ENCODE measurements around the gene EPHA1. TPM values are rescaled to one million over a fixed set of nuclear protein-coding genes. Genes with fewer than 3 reads are reported as not detected.

Gene EPHA1
- total and polyA plus RNA-seq, 5 donors, result 0.02 to 0.56 (median 0.46) TPM; not detected in 2

DNA sequence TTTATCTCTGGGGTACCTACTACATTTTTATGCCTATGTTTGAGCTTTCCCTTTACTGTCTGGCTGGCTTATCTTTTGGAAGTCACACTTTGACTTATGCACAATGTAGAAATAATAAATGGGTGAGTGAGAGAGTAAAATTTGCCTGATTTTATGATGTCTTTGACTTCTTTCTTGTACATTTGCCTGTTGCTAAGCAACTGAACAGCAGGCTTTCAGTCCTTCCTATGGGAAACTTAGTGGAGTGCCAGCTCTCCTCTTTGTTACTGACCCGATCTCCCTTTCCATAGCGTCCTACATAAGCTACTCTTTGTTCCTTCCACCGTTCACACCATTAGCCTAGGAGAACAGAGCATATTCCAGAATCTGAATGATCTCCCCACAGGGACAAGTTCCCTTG lies 38.8 kb upstream of the EPHA1 start:
- 56% methylated on average over 3 of the region's 3 CpGs for WGBS

DNA sequence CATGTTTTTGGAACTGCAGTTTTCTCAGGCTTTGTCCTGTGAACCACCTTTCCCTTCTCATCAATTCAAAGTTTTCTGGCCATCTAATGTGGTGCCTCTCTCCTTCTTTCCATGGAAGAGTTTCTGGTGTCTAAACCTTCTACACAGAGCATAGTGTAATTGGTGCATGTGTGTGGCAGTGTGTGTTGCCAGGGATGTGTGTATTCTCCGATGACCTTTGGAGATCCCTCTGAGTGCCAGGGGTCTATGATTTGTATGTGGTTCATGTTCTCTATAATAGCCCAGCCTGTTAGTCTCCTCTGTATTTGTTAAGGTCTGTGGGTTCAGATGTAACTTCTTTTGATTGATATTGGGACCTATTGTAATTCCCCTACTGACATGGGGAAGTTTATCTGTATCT lies 36.1 kb upstream of the EPHA1 start:
- DNase-seq, result no peak
- 95% methylated on average over 1 of the region's 1 CpG for WGBS
- H3K27me3 ChIP-seq (ENCODE audit: control insufficient read depth, insufficient read depth), result no peaks in the 10 kb centered on the region
- no peak for ATAC-seq
- no peaks in the 10 kb centered on the region for H3K4me1 ChIP-seq (ENCODE audit: control insufficient read depth, insufficient read depth, low read length)
- H3K4me3 ChIP-seq (ENCODE audit: low read length), result no peak overlapping the region
- intact Hi-C loops (cut with DNase I), result no loop called here
- no peak overlapping the region for H3K27ac ChIP-seq (ENCODE audit: low read length)
- H3K9me3 ChIP-seq (ENCODE audit: control insufficient read depth, low read length), result no peaks in the 10 kb centered on the region

More for the DNA sequence above, 38.8 kb upstream of the EPHA1 start:
- H3K27ac ChIP-seq (ENCODE audit: low read length), result no peak overlapping the region
- intact Hi-C loops (cut with DNase I), result no loop called here
- no peak for ATAC-seq
- H3K9me3 ChIP-seq (ENCODE audit: control insufficient read depth, low read length), result no peaks in the 10 kb centered on the region
- no peaks in the 10 kb centered on the region for H3K4me1 ChIP-seq (ENCODE audit: control insufficient read depth, insufficient read depth, low read length)
- DNase-seq, result no peak
- no peaks in the 10 kb centered on the region for H3K27me3 ChIP-seq (ENCODE audit: control insufficient read depth, insufficient read depth)
- no peak overlapping the region for H3K4me3 ChIP-seq (ENCODE audit: low read length)

DNA sequence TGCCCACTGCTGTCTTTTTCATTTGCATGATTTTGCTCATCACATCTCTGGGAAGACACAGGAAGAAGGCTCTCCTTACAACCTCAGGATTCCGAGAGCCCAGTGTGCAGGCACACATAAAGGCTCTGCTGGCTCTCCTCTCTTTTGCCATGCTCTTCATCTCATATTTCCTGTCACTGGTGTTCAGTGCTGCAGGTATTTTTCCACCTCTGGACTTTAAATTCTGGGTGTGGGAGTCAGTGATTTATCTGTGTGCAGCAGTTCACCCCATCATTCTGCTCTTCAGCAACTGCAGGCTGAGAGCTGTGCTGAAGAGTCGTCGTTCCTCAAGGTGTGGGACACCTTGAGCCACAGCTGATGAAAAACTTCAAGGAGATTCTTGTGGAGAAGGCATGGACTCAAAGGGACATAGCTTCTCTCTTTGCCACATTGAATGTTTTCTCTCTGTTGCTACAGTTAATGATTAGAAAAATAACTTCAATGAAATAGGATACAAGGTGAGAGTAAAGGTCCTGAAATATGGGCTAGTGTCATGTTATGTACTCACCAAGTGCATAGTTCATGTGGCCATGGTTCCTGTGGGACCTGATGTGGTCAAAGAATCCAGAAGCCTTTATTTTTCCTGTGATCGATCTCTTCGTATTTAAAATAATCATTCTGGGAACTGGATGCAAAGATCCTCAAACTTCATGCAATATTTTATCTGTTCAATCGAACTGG lies 35.6 kb upstream of the EPHA1 start:
- DNase-seq (no peak), ATAC-seq (no peak)
- no peak overlapping the region for H3K27ac ChIP-seq (ENCODE audit: low read length)
- H3K4me3 ChIP-seq (ENCODE audit: low read length), result no peak overlapping the region
- 94% methylated on average over 6 of the region's 6 CpGs for WGBS
- H3K4me1 ChIP-seq (ENCODE audit: control insufficient read depth, insufficient read depth, low read length), result no peaks in the 10 kb centered on the region
- H3K9me3 ChIP-seq (ENCODE audit: control insufficient read depth, low read length), result no peaks in the 10 kb centered on the region
- intact Hi-C loops (cut with DNase I), result no loop called here
- H3K27me3 ChIP-seq (ENCODE audit: control insufficient read depth, insufficient read depth), result no peaks in the 10 kb centered on the region

DNA sequence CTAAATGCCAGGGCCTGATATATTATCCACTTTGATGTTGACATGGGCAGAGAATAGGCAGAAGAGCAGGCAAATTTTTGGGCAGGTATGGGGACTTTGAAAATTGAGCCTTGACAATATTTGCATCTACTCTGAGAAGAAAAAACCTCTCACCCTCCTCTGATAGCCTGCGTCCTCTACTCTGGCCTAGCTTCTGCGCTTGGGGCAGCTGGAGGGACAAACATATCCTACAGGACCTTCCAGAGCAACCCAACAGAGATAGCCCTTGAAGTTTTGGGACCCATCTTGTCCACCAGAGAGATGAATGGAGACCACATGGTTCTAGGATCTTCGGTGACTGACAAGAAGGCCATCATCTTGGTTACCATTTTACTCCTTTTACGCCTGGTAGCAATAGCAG lies 34.5 kb upstream of the EPHA1 start, which contains the start of gene TAS2R60:
TAS2R60 (plus strand) TSS at position 301 of the 400 bp plus-strand sequence; CDS start at position 301, 0 bp downstream.
- 73% methylated on average over 4 of the region's 4 CpGs for WGBS
- intact Hi-C loops (cut with DNase I), result no loop called here
- ATAC-seq (no peak), DNase-seq (no peak)
- H3K9me3 ChIP-seq (ENCODE audit: control insufficient read depth, low read length), result no peaks in the 10 kb centered on the region
- H3K4me1 ChIP-seq (ENCODE audit: control insufficient read depth, insufficient read depth, low read length), result no peaks in the 10 kb centered on the region
- no peak within 1 kb of the TSS for H3K4me3 ChIP-seq (ENCODE audit: low read length)
- no peak within 1 kb of the TSS for H3K27ac ChIP-seq (ENCODE audit: low read length)
- no peaks in the 10 kb centered on the region for H3K27me3 ChIP-seq (ENCODE audit: control insufficient read depth, insufficient read depth)

GRCh38 chr7:143439866-143440265 lies 31.2 kb upstream of the EPHA1 start:
- H3K27ac ChIP-seq (ENCODE audit: low read length), result no peak overlapping the region
- ATAC-seq (no peak), DNase-seq (no peak)
- H3K9me3 ChIP-seq (ENCODE audit: control insufficient read depth, low read length), result no peaks in the 10 kb centered on the region
- no peak overlapping the region for H3K4me3 ChIP-seq (ENCODE audit: low read length)
- H3K27me3 ChIP-seq (ENCODE audit: control insufficient read depth, insufficient read depth), result no peaks in the 10 kb centered on the region
- no peaks in the 10 kb centered on the region for H3K4me1 ChIP-seq (ENCODE audit: control insufficient read depth, insufficient read depth, low read length)
- WGBS, result 93% methylated on average over 2 of the region's 2 CpGs
- intact Hi-C loops (cut with DNase I), result no loop called here

DNA sequence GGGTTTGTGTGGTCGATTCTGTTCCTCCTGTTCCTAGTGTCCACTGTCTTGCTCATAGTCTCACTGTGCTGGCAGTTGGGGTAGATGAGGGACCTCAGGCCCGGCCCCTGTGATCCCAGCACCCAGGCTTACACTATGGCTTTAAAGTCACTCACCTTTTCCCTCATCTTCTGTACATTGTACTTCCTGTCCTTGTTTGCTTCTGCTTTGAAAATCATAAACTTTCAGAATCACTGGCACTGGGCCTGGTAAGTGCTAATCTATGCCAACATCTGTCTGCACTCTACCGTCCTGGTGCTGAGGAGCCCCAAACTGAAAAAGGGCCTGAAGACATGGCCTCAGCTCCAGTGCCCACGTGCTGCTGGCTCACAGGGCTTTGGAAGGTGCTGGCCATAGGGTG lies 28.9 kb upstream of the EPHA1 start:
- ATAC-seq (no peak), DNase-seq (no peak)
- intact Hi-C loops (cut with DNase I), result no loop called here
- Histone ChIP-seq H3K9me3 (ENCODE audit: control insufficient read depth, low read length) (no peaks in the 10 kb centered on the region), H3K27ac (ENCODE audit: low read length) (no peak overlapping the region), H3K4me1 (ENCODE audit: control insufficient read depth, insufficient read depth, low read length) (no peaks in the 10 kb centered on the region), H3K4me3 (ENCODE audit: low read length) (no peak overlapping the region), H3K27me3 (ENCODE audit: control insufficient read depth, insufficient read depth) (no peaks in the 10 kb centered on the region)
- WGBS, result 71% methylated on average over 4 of the region's 4 CpGs

GRCh38 chr7:143436325-143436946 lies 27.8 kb upstream of the EPHA1 start:
- intact Hi-C loops (cut with DNase I), result no loop called here
- Histone ChIP-seq H3K4me3 (ENCODE audit: low read length) (no peak overlapping the region), H3K9me3 (ENCODE audit: control insufficient read depth, low read length) (no peaks in the 10 kb centered on the region), H3K4me1 (ENCODE audit: control insufficient read depth, insufficient read depth, low read length) (no peaks in the 10 kb centered on the region), H3K27me3 (ENCODE audit: control insufficient read depth, insufficient read depth) (no peaks in the 10 kb centered on the region), H3K27ac (ENCODE audit: low read length) (no peak overlapping the region)
- DNase-seq (no peak), ATAC-seq (no peak)
- 91% methylated on average over 3 of the region's 3 CpGs for WGBS

DNA sequence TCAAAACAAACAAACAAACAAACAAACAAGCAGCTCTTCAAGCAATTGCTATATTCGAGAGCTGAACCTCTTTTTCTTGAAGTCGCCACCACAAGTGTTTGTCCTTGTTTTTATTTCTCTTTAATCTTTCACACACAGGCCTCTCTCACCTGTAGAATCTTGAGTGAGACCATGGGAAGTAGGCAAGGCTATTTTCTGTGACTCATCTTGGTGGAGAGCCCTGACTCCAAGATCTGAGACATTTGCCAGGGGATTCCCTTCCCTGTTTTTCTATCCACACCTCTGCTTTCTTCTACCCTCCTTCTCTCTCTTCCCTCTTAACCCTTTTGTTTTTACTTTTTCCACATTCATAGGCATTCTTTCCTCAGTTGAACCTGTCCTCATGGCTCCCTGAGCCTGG lies 26.6 kb upstream of the EPHA1 start:
- intact Hi-C loops (cut with DNase I), result no loop called here
- no peak for ATAC-seq
- Histone ChIP-seq H3K9me3 (ENCODE audit: control insufficient read depth, low read length) (no peaks in the 10 kb centered on the region), H3K27ac (ENCODE audit: low read length) (no peak overlapping the region), H3K4me3 (ENCODE audit: low read length) (no peak overlapping the region), H3K27me3 (ENCODE audit: control insufficient read depth, insufficient read depth) (no peaks in the 10 kb centered on the region), H3K4me1 (ENCODE audit: control insufficient read depth, insufficient read depth, low read length) (no peaks in the 10 kb centered on the region)
- WGBS, result 91% methylated on average over 2 of the region's 2 CpGs
- no peak for DNase-seq

DNA sequence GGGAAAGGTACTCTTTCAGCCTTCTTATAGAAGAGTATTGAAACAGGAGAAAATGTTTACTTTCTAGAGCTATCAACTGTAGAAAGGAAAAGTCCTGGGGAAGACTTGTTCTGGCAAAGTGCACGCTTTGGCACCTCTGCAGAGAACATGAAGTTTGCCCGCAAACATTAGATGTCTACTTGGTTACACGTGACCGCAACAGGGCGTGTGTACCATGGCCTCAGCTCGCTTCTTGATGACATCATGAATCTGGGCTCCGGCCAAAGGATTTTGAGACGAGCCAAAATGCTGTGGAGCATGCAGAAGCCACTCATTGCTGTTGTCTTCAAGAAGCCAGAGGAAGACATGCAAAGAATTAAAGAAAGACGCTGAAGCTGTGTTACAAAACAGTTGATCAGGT lies 26.0 kb upstream of the EPHA1 start:
- ATAC-seq (peak; percentile 49 to 75), DNase-seq (peak; percentile 70 to 88 (median 80))
- H3K9me3 ChIP-seq (ENCODE audit: control insufficient read depth, low read length), result no peaks in the 10 kb centered on the region
- H3K4me3 ChIP-seq (ENCODE audit: low read length), result no peak overlapping the region
- WGBS, result 60% methylated on average over 9 of the region's 9 CpGs
- no peaks in the 10 kb centered on the region for H3K4me1 ChIP-seq (ENCODE audit: control insufficient read depth, insufficient read depth, low read length)
- H3K27ac ChIP-seq (ENCODE audit: low read length), result no peak overlapping the region
- intact Hi-C loops (cut with DNase I), result no loop called here
- no peaks in the 10 kb centered on the region for H3K27me3 ChIP-seq (ENCODE audit: control insufficient read depth, insufficient read depth)

DNA sequence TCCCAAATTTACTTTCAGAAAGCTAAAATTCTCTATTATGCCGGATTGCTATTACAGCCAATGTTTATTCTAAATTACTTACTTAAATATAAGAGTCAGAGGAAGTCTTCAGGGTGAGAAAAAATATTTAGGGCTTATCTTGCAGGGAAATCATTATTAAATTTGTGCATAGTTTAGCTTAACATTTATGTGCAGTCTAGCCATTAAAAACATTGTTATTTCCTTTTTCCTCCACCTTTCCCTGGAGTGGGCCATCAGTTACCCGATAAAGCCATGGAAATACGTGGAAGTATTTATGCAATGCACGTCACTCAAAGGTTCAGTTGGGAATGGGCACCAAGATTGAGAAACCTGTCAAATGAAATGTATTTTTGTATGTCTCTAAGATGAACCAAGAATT lies 25.1 kb upstream of the EPHA1 start:
- ATAC-seq (no peak), DNase-seq (no peak)
- Histone ChIP-seq H3K4me3 (ENCODE audit: low read length) (no peak overlapping the region), H3K27me3 (ENCODE audit: control insufficient read depth, insufficient read depth) (no peaks in the 10 kb centered on the region), H3K9me3 (ENCODE audit: control insufficient read depth, low read length) (no peaks in the 10 kb centered on the region), H3K27ac (ENCODE audit: low read length) (no peak overlapping the region), H3K4me1 (ENCODE audit: control insufficient read depth, insufficient read depth, low read length) (no peaks in the 10 kb centered on the region)
- intact Hi-C loops (cut with DNase I), result no loop called here
- WGBS, result 78% methylated on average over 4 of the region's 4 CpGs

DNA sequence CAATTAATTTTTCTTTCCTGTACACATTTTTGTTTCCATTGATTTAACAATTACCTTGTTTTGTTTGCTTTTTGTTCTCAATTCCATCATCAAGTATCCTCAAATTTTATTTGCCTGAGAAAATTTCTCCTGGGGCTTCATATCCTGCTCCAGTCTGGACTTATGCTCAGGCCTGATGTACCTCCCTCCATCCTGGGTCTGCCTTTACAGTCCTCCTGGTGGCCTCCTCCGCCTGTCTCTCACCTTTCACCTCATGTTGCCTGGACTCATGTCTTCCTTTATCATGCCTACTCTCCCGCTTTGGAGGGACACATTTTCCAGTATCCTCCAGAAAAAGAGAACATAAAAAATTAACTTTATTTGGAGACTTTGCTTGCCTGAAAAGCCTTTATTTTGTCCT lies 22.5 kb upstream of the EPHA1 start:
- 67% methylated on average over 2 of the region's 2 CpGs for WGBS
- H3K4me3 ChIP-seq (ENCODE audit: low read length), result no peak overlapping the region
- no peak for ATAC-seq

More for the DNA sequence above, 22.5 kb upstream of the EPHA1 start:
- H3K9me3 ChIP-seq (ENCODE audit: control insufficient read depth, low read length), result no peaks in the 10 kb centered on the region
- H3K27me3 ChIP-seq (ENCODE audit: control insufficient read depth, insufficient read depth), result no peaks in the 10 kb centered on the region
- no peaks in the 10 kb centered on the region for H3K4me1 ChIP-seq (ENCODE audit: control insufficient read depth, insufficient read depth, low read length)
- no peak for DNase-seq
- intact Hi-C loops (cut with DNase I), result no loop called here
- no peak overlapping the region for H3K27ac ChIP-seq (ENCODE audit: low read length)
